ENCODE results near the gene TTC39B.

TTC39B gene

GRCh38 chr9:15305470-15305869, 1.5 kb downstream of the TTC39B start:
- DNase-seq (ENCODE audit: extremely low spot score): no peak
- ChIA-PET CTCF (interaction anchor here (2.0 kb wide), 1 partner anchor 10 kb away, joined by 5 read pairs; no protein-coding TSS in a partner anchor), POLR2A (no interaction called here)
- TF ChIP-seq CTCF (IDR thresholded peaks at IDR 0.05; ENCODE audit: control extremely low read depth, extremely low read depth, low read depth, missing control alignments): no peak

GRCh38 chr9:15304632-15305031, 2.4 kb downstream of the TTC39B start:
- ChIA-PET CTCF (interaction anchor here (1.2 to 2.0 kb wide), 4 partner anchors 9 to 170 kb away, joined by 3 to 5 read pairs (median 4); partner anchors contain the start of gene SNAPC3), POLR2A (interaction anchor here (0.6 kb wide), 2 partner anchors 18 to 39 kb away, joined by 3 to 7 read pairs; no protein-coding TSS in a partner anchor)
- TF ChIP-seq CTCF (IDR thresholded peaks at IDR 0.05; ENCODE audit: control extremely low read depth, extremely low read depth, low read depth, missing control alignments): no peak
- DNase-seq (ENCODE audit: extremely low spot score): peak; percentile 33

GRCh38 chr9:15300218-15300617, 6.8 kb downstream of the TTC39B start:
- CTCF ChIA-PET: interaction anchor here (1.0 to 2.4 kb wide), 5 partner anchors 10 to 253 kb away, joined by 3 to 6 read pairs (median 4); no protein-coding TSS in a partner anchor
- POLR2A ChIA-PET: no interaction called here
- DNase-seq (ENCODE audit: extremely low spot score): no peak
- TF ChIP-seq CTCF (IDR thresholded peaks at IDR 0.05; ENCODE audit: control extremely low read depth, extremely low read depth, low read depth, missing control alignments): no peak

- ChIA-PET CTCF (interaction anchor here (1.0 to 2.4 kb wide), 5 partner anchors 11 to 254 kb away, joined by 3 to 6 read pairs (median 4); no protein-coding TSS in a partner anchor), POLR2A (no interaction called here)
- TF ChIP-seq CTCF (IDR thresholded peaks at IDR 0.05; ENCODE audit: control extremely low read depth, extremely low read depth, low read depth, missing control alignments): no peak
- DNase-seq (ENCODE audit: extremely low spot score): peak; percentile 38
Measured at GRCh38 chr9:15299374-15299939, 7.6 kb downstream of the TTC39B start.

GRCh38 chr9:15298362-15298761, 8.7 kb downstream of the TTC39B start:
- POLR2A ChIA-PET: no interaction called here
- no peak for DNase-seq (ENCODE audit: extremely low spot score)
- no peak for TF ChIP-seq CTCF (IDR thresholded peaks at IDR 0.05; ENCODE audit: control extremely low read depth, extremely low read depth, low read depth, missing control alignments)
- CTCF ChIA-PET: interaction anchor here (1.1 to 2.4 kb wide), 3 partner anchors 9 to 255 kb away, joined by 4 to 8 read pairs (median 6); partner anchors contain the start of gene TTC39B

- ChIA-PET CTCF (interaction anchor here (1.4 to 1.5 kb wide), 2 partner anchors 9 to 11 kb away, joined by 3 to 5 read pairs; partner anchors contain the start of gene TTC39B), POLR2A (no interaction called here)
- peak; percentile 34 for DNase-seq (ENCODE audit: extremely low spot score)
- TF ChIP-seq CTCF (IDR thresholded peaks at IDR 0.05; ENCODE audit: control extremely low read depth, extremely low read depth, low read depth, missing control alignments): no peak
Measured at GRCh38 chr9:15295761-15296405, 11.1 kb downstream of the TTC39B start.

Measured in GM10248 (cell line).